Neural progenitor cell (in vitro differentiated cells): ENCODE data around the gene CLDN4. TPM values are rescaled to one million over a fixed set of nuclear protein-coding genes. Genes with fewer than 3 reads are reported as not detected.
"Not testable (repeated sequence)": the region's sequence is repeated elsewhere in the genome, so short reads cannot be mapped to it uniquely, and the experiment has no call there.

Source experiments
- DNase-seq: peaks from one replicate; pipeline ENCODE4 v3.0.0-alpha.2; 2016; ENCODE audit warnings: low spot score
- H2AFZ ChIP-seq: fragments of 200-600 bp; sonication (generic); replicated peaks from 2 replicates; pipeline ENCODE4 v1.6.1; 2016; ENCODE audit warnings: antibody characterized with exemption
- H3F3A ChIP-seq: fragments of 200-600 bp; sonication (generic); 2 replicates; pipeline ENCODE4 v1.6.1; 2016; ENCODE audit warnings: antibody characterized with exemption, low read depth
- H3K27ac ChIP-seq: fragments of 200-600 bp; sonication (generic); 2 replicates; pipeline ENCODE4 v1.5.1; 2016; ENCODE audit warnings: mild to moderate bottlenecking
- H3K27me3 ChIP-seq: fragments of 200-600 bp; sonication (generic); 2 replicates; pipeline ENCODE4 v1.6.1; 2016; ENCODE audit warnings: mild to moderate bottlenecking, moderate library complexity
- H3K36me3 ChIP-seq: fragments of 200-600 bp; sonication (generic); 2 replicates; pipeline ENCODE4 v1.5.1; 2016
- H3K4me1 ChIP-seq: fragments of 200-600 bp; sonication (generic); 2 replicates; pipeline ENCODE4 v1.6.1; 2016; ENCODE audit warnings: mixed run types
- H3K4me2 ChIP-seq: fragments of 200-600 bp; sonication (generic); 2 replicates; pipeline ENCODE4 v1.6.1; 2016
- H3K4me3 ChIP-seq: fragments of 200-600 bp; sonication (generic); 2 replicates; pipeline ENCODE4 v1.5.1; 2016
- H3K79me2 ChIP-seq: fragments of 200-600 bp; sonication (generic); 2 replicates; pipeline ENCODE4 v1.6.1; 2016; ENCODE audit warnings: low read depth
- H3K9ac ChIP-seq: fragments of 200-600 bp; sonication (generic); 2 replicates; pipeline ENCODE4 v1.6.1; 2016
- H3K9me3 ChIP-seq: fragments of 200-600 bp; sonication (generic); 2 replicates; pipeline ENCODE4 v1.5.1; 2016; ENCODE audit warnings: low read depth
- H4K20me1 ChIP-seq: fragments of 200-600 bp; sonication (generic); 2 replicates; pipeline ENCODE4 v1.6.1; 2016; ENCODE audit warnings: low read depth
- H3K27ac Mint-ChIP-seq: 3 replicates; pipeline ENCODE4 v1.8.0; 2021; ENCODE audit warnings: mixed read lengths
- H3K27me3 Mint-ChIP-seq: 2 replicates; pipeline ENCODE4 v1.8.0; 2022; ENCODE audit warnings: low read depth, mild to moderate bottlenecking, inconsistent platforms, moderate library complexity, mixed read lengths; ENCODE audit not compliant: insufficient read depth
- H3K36me3 Mint-ChIP-seq: 3 replicates; pipeline ENCODE4 v1.8.0; 2021; ENCODE audit warnings: mixed read lengths
- H3K4me1 Mint-ChIP-seq: 3 replicates; pipeline ENCODE4 v1.8.0; 2021; ENCODE audit warnings: mixed read lengths
- H3K4me3 Mint-ChIP-seq: 3 replicates; pipeline ENCODE4 v1.8.0; 2021; ENCODE audit warnings: mild to moderate bottlenecking, moderate library complexity, mixed read lengths
- H3K9me3 Mint-ChIP-seq: 3 replicates; pipeline ENCODE4 v1.8.0; 2020; ENCODE audit warnings: mixed read lengths
- EZH2 ChIP-seq: fragments of 200-600 bp; sonication (generic); IDR thresholded peaks from 2 replicates; pipeline ENCODE4 v1.6.1; 2017; ENCODE audit warnings: antibody characterized with exemption, mild to moderate bottlenecking, moderate library complexity
- EZH2phosphoT487 ChIP-seq: fragments of 200-600 bp; sonication (generic); IDR thresholded peaks from 2 replicates; pipeline ENCODE4 v1.6.1; 2017; ENCODE audit warnings: antibody characterized with exemption
- total RNA-seq: library from RNA; depleted of rRNA; stranded (reverse); fragments of >200 nt; gene quantifications from 2 replicates; pipeline ENCODE4 v1.2.3, GENCODE V29; 2015; ENCODE audit warnings: low replicate concordance
- TF ChIP-seq, protein P1 (sequence below): fragments of 200-600 bp; sonication (generic); IDR thresholded peaks from 2 replicates; pipeline ENCODE4 v1.5.1; 2017; ENCODE audit warnings: antibody characterized with exemption, mild to moderate bottlenecking

The CLDN4 gene
- total RNA-seq, 1 donor from 2014 or later: not detected

DNA sequence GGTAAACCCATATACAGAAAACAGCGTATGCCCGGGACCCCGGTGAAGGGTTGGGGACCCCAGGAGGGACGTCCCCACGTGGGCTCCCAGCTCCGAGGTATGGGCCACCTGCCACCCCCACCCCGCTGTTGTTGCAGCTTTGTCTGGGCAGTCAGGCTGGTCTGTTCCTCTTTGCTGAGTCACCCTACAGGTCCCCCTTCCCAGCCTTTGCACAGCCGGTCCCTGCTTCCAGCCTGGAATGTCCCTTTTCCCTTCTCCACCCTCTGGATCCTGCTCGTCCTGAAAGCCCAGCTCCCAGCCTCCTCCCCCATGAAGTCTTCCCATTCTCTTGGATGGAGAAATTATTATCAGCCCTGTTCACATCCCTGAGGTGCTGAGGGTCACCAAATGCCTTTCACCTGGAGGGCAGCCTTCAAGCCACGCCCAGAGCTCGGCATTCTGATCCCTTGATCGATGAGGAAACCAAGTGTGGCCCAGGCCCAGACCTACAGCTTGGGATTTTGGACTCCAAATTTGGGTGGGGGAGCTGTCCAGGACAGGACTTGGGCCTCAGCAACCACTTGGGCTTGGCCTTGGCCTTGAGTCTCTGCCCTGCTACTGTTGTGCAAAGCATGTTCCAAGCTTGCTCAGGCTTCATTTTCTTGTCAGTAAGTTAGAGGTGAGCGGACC lies 2.6 kb downstream of the CLDN4 start:
- no peak overlapping the region for H3K4me3 Mint-ChIP-seq
- no peaks in the 10 kb centered on the region for H3K79me2 ChIP-seq
- peaks cover 15% of the 10 kb centered on the region for H3K27me3 Mint-ChIP-seq
- no peaks in the 10 kb centered on the region for H4K20me1 ChIP-seq
- TF ChIP-seq EZH2phosphoT487 (no peak), EZH2 (no peak)
- TF ChIP-seq, protein P1, sequence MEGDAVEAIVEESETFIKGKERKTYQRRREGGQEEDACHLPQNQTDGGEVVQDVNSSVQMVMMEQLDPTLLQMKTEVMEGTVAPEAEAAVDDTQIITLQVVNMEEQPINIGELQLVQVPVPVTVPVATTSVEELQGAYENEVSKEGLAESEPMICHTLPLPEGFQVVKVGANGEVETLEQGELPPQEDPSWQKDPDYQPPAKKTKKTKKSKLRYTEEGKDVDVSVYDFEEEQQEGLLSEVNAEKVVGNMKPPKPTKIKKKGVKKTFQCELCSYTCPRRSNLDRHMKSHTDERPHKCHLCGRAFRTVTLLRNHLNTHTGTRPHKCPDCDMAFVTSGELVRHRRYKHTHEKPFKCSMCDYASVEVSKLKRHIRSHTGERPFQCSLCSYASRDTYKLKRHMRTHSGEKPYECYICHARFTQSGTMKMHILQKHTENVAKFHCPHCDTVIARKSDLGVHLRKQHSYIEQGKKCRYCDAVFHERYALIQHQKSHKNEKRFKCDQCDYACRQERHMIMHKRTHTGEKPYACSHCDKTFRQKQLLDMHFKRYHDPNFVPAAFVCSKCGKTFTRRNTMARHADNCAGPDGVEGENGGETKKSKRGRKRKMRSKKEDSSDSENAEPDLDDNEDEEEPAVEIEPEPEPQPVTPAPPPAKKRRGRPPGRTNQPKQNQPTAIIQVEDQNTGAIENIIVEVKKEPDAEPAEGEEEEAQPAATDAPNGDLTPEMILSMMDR: no peak
- H3K4me1 Mint-ChIP-seq: peaks cover 38% of the 10 kb centered on the region
- H3K27me3 ChIP-seq: peaks cover 9% of the 10 kb centered on the region
- no peak for DNase-seq
- peaks cover 20% of the 10 kb centered on the region for H3F3A ChIP-seq
- no peaks in the 10 kb centered on the region for H3K9me3 ChIP-seq
- H3K4me2 ChIP-seq: no peak overlapping the region
- H3K9me3 Mint-ChIP-seq: no peaks in the 10 kb centered on the region
- H3K4me3 ChIP-seq: no peak overlapping the region
- no peak overlapping the region for H2AFZ ChIP-seq
- H3K9ac ChIP-seq: no peak overlapping the region
- H3K27ac Mint-ChIP-seq: peak overlapping the region; percentile 76
- no peak overlapping the region for H3K27ac ChIP-seq
- H3K36me3 Mint-ChIP-seq: no peaks in the 10 kb centered on the region
- no peaks in the 10 kb centered on the region for H3K36me3 ChIP-seq
- H3K4me1 ChIP-seq: peaks cover 32% of the 10 kb centered on the region

DNA sequence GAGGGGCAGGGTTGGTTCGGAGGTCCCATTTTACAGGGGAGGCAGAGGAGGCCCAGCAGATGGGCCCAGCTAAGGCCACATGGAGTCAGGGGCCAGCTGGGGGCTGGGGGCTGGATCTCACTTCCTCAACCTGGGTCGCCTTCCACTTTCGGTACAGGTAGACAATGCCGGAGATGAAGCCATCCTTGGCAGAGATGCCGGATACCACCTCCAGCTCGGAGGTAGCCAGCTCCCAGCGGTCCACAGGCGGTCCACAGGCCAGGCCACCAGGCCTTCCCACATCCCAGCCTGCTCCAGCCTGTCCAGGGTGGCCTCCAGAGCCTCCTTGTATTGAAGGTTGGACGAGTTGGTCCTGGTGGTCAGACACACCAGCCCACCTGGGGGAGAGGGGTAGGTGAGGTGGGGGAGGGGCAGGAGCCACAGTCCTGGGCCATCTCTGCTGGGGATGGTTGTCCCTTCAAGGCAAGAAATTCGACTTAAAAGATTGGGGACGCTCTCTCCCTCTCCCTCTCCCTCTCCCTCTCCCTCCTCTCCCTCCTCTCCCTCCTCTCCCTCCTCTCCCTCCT lies 3.9 kb downstream of the CLDN4 start:
- H3K4me1 ChIP-seq: peaks cover 26% of the 10 kb centered on the region
- no peak overlapping the region for H3K4me3 Mint-ChIP-seq
- H3K27me3 ChIP-seq: peaks cover 9% of the 10 kb centered on the region
- no peaks in the 10 kb centered on the region for H3K36me3 Mint-ChIP-seq
- no peak overlapping the region for H3K4me2 ChIP-seq
- no peaks in the 10 kb centered on the region for H4K20me1 ChIP-seq
- H3K27ac Mint-ChIP-seq: no peak overlapping the region
- H3K9me3 ChIP-seq: no peaks in the 10 kb centered on the region
- no peak for DNase-seq
- H3K4me3 ChIP-seq: no peak overlapping the region
- H3K27me3 Mint-ChIP-seq: peaks cover 8% of the 10 kb centered on the region
- no peak overlapping the region for H3K9ac ChIP-seq
- H3K9me3 Mint-ChIP-seq: no peaks in the 10 kb centered on the region
- TF ChIP-seq EZH2: no peak
- TF ChIP-seq, protein P1: no peak
- TF ChIP-seq EZH2phosphoT487: no peak
- peaks cover 20% of the 10 kb centered on the region for H3F3A ChIP-seq
- H3K27ac ChIP-seq: no peak overlapping the region
- no peaks in the 10 kb centered on the region for H3K79me2 ChIP-seq
- H2AFZ ChIP-seq: no peak overlapping the region
- no peaks in the 10 kb centered on the region for H3K36me3 ChIP-seq
- peaks cover 32% of the 10 kb centered on the region for H3K4me1 Mint-ChIP-seq

DNA sequence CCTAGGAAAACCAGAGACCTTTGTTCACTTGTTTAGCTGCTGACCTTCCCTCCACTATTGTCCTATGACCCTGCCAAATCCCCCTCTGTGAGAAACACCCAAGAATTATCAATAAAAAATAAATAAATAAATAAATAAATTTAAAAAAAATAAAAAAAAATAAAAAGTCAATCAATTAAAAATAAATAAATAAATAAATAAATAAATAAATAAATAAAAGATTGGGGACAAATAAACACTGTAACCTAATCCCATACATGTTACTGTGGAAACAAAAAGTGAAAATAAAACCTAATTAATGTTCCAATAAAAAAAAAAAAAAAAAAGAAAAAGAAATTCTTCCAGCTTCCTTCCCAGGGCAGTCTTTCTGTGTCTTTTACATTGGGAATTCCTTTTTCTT lies 6.4 kb downstream of the CLDN4 start:
- not testable (repeated sequence) for H3K27me3 Mint-ChIP-seq, DNase-seq, H3K36me3 ChIP-seq

DNA sequence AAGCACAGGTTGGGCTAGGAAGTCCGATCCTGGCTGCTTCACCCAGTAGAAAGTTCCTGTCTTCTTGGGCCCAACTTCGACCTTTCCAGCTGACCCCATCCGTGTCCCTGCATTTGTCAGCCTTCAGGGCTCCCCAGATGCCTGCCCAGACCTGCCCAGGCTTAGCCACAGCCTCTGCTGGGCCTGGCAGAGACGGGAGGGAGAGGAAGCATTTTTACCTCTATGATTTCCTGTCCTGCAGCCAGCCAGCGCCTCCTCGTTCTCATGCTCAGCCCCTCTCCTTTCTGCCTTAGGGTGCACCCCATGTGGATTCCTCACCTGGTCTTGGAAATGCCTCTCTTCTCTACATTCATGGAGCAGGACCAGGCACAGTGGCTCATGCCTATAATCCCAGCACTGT lies 7.8 kb downstream of the CLDN4 start:
- Histone ChIP-seq H4K20me1 (no peaks in the 10 kb centered on the region), H3K27me3 (no peaks in the 10 kb centered on the region), H3K9ac (no peak overlapping the region), H3K9me3 (no peaks in the 10 kb centered on the region), H3F3A (peaks cover 4% of the 10 kb centered on the region), H3K27ac (no peak overlapping the region), H3K79me2 (no peaks in the 10 kb centered on the region), H3K4me1 (peaks cover 6% of the 10 kb centered on the region), H3K4me3 (no peak overlapping the region), H3K4me2 (no peak overlapping the region), H2AFZ (no peak overlapping the region), H3K36me3 (no peaks in the 10 kb centered on the region)
- TF ChIP-seq EZH2phosphoT487: no peak
- TF ChIP-seq, protein P1: no peak
- no peak for TF ChIP-seq EZH2
- H3K27me3 Mint-ChIP-seq: peaks cover 5% of the 10 kb centered on the region
- no peak overlapping the region for H3K4me3 Mint-ChIP-seq
- no peak for DNase-seq
- peaks cover 3% of the 10 kb centered on the region for H3K4me1 Mint-ChIP-seq
- no peaks in the 10 kb centered on the region for H3K36me3 Mint-ChIP-seq
- peak overlapping the region; percentile 14 for H3K27ac Mint-ChIP-seq
- H3K9me3 Mint-ChIP-seq: no peaks in the 10 kb centered on the region

More for the DNA sequence above, 6.4 kb downstream of the CLDN4 start:
- not testable (repeated sequence) for H3K4me2 ChIP-seq, H3F3A ChIP-seq, H3K9me3 ChIP-seq, H3K27ac Mint-ChIP-seq, H2AFZ ChIP-seq, H3K4me3 ChIP-seq, H3K9ac ChIP-seq, H3K27me3 ChIP-seq, H3K9me3 Mint-ChIP-seq, H3K4me1 ChIP-seq, H3K27ac ChIP-seq, H3K4me1 Mint-ChIP-seq, H3K79me2 ChIP-seq, H4K20me1 ChIP-seq, H3K4me3 Mint-ChIP-seq, H3K36me3 Mint-ChIP-seq
